SU-DHL-6 (cell line): ENCODE measurements around the gene WDFY1.

Experiments used
- H2AFZ ChIP-seq: fragments of 200-600 bp; sonication (generic); 2 replicates; pipeline ENCODE4 v1.6.1; 2014; ENCODE audit warnings: low read depth, mild to moderate bottlenecking, moderate library complexity, mixed read lengths, antibody characterized with exemption, low read length; ENCODE audit not compliant: severe bottlenecking
- H3F3A ChIP-seq: fragments of 200-600 bp; shearing (Covaris generic); 2 replicates; pipeline ENCODE4 v1.6.0; 2016; ENCODE audit warnings: antibody characterized with exemption, mild to moderate bottlenecking; ENCODE audit not compliant: insufficient read depth
- H3K27ac ChIP-seq: fragments of 200-600 bp; sonication (generic); 2 replicates; pipeline ENCODE4 v1.5.1; 2016; ENCODE audit warnings: low read depth, mild to moderate bottlenecking, low read length, moderate library complexity, mixed read lengths
- H3K27me3 ChIP-seq: fragments of 200-600 bp; sonication (generic), shearing (Covaris generic); 2 replicates; pipeline ENCODE4 v1.6.0; 2014; ENCODE audit warnings: mild to moderate bottlenecking, low read length
- H3K36me3 ChIP-seq: fragments of 200-600 bp; sonication (generic); 2 replicates; pipeline ENCODE4 v1.6.1; 2014; ENCODE audit warnings: mild to moderate bottlenecking, low read length, mixed read lengths
- H3K4me2 ChIP-seq: fragments of 300-600, 200-600 bp; shearing (Covaris generic), sonication (generic); 2 replicates; pipeline ENCODE4 v1.6.0; 2014; ENCODE audit warnings: low read length, low read depth, mild to moderate bottlenecking; ENCODE audit not compliant: poor library complexity, severe bottlenecking
- H3K4me3 ChIP-seq: fragments of 200-600 bp; sonication (generic); 2 replicates; pipeline ENCODE4 v1.5.1; 2014; ENCODE audit warnings: antibody characterized with exemption, low read length, mild to moderate bottlenecking, mixed read lengths; ENCODE audit not compliant: insufficient read depth, poor library complexity, severe bottlenecking
- H3K79me2 ChIP-seq: fragments of 200-600 bp; sonication (generic); 2 replicates; pipeline ENCODE4 v1.6.1; 2014; ENCODE audit warnings: mild to moderate bottlenecking, low read length, moderate library complexity; ENCODE audit not compliant: insufficient read depth
- H3K9ac ChIP-seq: fragments of 200-600 bp; sonication (generic); 2 replicates; pipeline ENCODE4 v1.7.0; 2014; ENCODE audit warnings: mild to moderate bottlenecking, low read length
- H3K9me2 ChIP-seq: fragments of 200-600 bp; sonication (generic); replicated peaks from 2 replicates; pipeline ENCODE4 v1.6.1; 2014; ENCODE audit warnings: low read length; ENCODE audit not compliant: insufficient read depth
- H3K9me3 ChIP-seq: fragments of 200-600 bp; sonication (generic); 2 replicates; pipeline ENCODE4 v1.6.1; 2014; ENCODE audit warnings: low read length, mixed read lengths; ENCODE audit not compliant: insufficient read depth
- H4K20me1 ChIP-seq: fragments of 200-600 bp; sonication (generic); 2 replicates; pipeline ENCODE4 v1.6.1; 2014; ENCODE audit warnings: low read depth, mild to moderate bottlenecking, antibody characterized with exemption, low read length, moderate library complexity, mixed read lengths
- EZH2phosphoT487 ChIP-seq: fragments of 200-600 bp; sonication (generic), shearing (Covaris generic); conservative IDR thresholded peaks from 2 replicates; pipeline ENCODE4 v1.6.1; 2018; ENCODE audit warnings: mild to moderate bottlenecking, antibody characterized with exemption, low read length, moderate library complexity, mixed read lengths
- TF ChIP-seq, protein P1 (sequence below): fragments of 200-600 bp; sonication (generic); IDR thresholded peaks from one replicate; pipeline ENCODE4 v1.5.1; 2017; ENCODE audit warnings: antibody characterized with exemption, mild to moderate bottlenecking, low read length, moderate library complexity; ENCODE audit not compliant: insufficient read depth, poor library complexity, severe bottlenecking

Gene WDFY1

DNA sequence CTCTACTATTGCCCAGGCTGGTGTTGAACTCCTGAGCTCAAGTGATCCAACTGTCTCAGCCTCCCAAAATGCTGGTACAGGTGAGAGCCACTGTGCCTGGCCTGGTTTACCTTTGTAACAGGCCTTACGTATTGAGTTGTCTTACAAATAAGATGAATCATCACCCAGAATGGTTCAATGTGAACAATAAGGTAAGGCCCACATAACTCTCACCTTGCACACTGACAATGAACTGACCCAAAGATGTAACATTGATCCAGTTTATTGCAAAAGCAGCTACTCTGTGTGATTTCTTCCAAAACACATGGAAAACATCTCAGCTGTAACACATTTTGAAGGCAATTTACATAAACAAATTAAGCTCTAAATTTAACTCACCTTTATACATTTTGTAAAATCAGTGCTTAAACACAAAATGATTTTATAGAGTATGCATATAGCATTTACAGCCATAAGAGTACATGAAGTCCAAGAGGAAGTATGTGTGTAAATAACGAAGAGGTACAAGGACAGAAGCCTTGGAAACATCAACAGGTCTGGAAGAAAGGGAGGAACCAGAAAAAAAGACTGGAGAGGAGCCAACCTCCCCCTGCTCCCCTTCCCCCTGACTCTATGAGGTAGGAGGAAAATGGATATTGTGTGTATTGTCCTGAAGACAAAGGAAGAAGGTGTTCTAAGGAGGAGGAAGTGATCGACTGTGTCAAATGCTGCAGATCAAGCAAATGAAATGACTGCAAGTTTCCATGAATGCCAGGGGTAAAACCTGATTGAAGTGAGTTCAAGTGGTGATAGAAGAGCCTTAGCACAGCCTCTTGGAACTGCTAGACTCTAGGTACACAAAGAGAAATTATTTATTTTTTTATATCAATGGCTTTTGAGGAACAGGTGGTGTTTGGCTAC, 5.6 kb upstream of the WDFY1 start:
- Histone ChIP-seq H2AFZ (peak overlapping the region; percentile 95), H3K27me3 (no peaks in the 10 kb centered on the region), H3K79me2 (no peaks in the 10 kb centered on the region)

DNA sequence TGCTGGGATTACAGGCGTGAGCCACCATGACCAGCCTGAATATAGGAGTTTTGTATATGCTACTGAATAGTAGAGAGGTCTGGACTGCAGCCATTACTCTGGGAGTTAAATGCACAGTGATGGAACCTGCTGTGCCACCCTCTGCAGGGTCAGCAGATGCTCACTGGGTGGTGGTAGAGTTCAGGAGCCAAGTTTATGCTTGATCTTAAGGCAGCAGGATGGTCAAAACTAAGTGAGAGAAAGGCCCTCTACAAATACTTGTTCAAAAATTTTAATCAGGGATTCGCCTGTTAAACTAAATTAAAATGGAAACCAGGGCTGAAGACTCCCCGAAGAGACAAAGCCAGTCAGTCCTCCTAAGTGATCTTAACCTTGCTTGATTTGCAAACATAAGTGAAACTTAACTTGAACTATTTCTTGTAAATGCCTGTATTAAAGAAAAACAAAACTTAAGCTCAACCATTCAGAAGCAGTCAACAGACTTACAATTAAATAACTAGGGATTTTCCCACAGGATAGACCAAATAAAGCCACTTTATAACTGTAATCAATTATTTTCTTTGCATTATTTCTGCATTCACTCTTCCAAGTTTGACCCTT, 4.2 kb upstream of the WDFY1 start:
- no peak overlapping the region for H3K4me3 ChIP-seq
- no peak overlapping the region for H3K4me2 ChIP-seq
- H3K27me3 ChIP-seq: no peaks in the 10 kb centered on the region
- TF ChIP-seq EZH2phosphoT487: no peak
- TF ChIP-seq, protein P1, sequence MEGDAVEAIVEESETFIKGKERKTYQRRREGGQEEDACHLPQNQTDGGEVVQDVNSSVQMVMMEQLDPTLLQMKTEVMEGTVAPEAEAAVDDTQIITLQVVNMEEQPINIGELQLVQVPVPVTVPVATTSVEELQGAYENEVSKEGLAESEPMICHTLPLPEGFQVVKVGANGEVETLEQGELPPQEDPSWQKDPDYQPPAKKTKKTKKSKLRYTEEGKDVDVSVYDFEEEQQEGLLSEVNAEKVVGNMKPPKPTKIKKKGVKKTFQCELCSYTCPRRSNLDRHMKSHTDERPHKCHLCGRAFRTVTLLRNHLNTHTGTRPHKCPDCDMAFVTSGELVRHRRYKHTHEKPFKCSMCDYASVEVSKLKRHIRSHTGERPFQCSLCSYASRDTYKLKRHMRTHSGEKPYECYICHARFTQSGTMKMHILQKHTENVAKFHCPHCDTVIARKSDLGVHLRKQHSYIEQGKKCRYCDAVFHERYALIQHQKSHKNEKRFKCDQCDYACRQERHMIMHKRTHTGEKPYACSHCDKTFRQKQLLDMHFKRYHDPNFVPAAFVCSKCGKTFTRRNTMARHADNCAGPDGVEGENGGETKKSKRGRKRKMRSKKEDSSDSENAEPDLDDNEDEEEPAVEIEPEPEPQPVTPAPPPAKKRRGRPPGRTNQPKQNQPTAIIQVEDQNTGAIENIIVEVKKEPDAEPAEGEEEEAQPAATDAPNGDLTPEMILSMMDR: no peak
- H3K36me3 ChIP-seq: no peaks in the 10 kb centered on the region
- no peak overlapping the region for H2AFZ ChIP-seq
- H3K9ac ChIP-seq: no peak overlapping the region
- H3K27ac ChIP-seq: no peak overlapping the region
- H3K9me3 ChIP-seq: no peaks in the 10 kb centered on the region
- H3K79me2 ChIP-seq: no peaks in the 10 kb centered on the region
- no peaks in the 10 kb centered on the region for H3K9me2 ChIP-seq
- no peaks in the 10 kb centered on the region; the same call in 1 of the 2 replicates for H3F3A ChIP-seq
- no peaks in the 10 kb centered on the region for H4K20me1 ChIP-seq

More for the DNA sequence above, 5.6 kb upstream of the WDFY1 start:
- no peaks in the 10 kb centered on the region for H3K36me3 ChIP-seq
- TF ChIP-seq, protein P1: no peak
- no peak for TF ChIP-seq EZH2phosphoT487
- no peaks in the 10 kb centered on the region for H3K9me3 ChIP-seq
- H3K9me2 ChIP-seq: no peaks in the 10 kb centered on the region
- H3K4me2 ChIP-seq: peak overlapping the region; percentile 32
- H3K4me3 ChIP-seq: no peak overlapping the region
- H4K20me1 ChIP-seq: no peaks in the 10 kb centered on the region
- no peak overlapping the region for H3K27ac ChIP-seq
- no peak overlapping the region for H3K9ac ChIP-seq
- H3F3A ChIP-seq: no peaks in the 10 kb centered on the region; the same call in 1 of the 2 replicates

DNA sequence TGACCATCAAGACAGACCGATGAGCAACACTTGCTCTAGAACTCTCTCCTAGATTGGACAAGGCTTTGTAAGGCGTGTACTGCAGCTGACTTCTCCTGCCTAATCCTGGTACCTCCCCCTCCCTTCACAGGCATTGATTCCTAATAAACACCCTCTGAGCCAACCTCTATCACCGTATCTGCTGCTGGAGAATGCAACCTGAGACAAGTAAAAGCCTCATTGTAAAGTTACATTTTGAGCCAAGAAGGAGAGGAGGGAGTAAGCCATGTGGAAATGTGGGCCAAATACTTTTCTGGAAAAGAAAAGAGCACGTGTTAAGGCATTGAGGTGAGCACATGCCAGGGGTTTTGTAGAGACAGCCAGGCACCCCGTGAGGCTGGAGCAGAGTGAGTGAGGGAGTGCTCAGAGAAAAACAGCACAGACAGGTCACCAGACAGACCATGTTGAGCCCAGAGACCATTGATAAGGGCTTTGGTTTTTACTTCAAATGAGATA, 2.6 kb upstream of the WDFY1 start:
- Histone ChIP-seq H3K9me2 (no peaks in the 10 kb centered on the region), H2AFZ (no peak overlapping the region), H3K79me2 (no peaks in the 10 kb centered on the region), H3F3A (no peaks in the 10 kb centered on the region), H3K4me2 (no peak overlapping the region), H3K9me3 (no peaks in the 10 kb centered on the region), H3K27ac (no peak overlapping the region), H3K4me3 (no peak overlapping the region), H3K36me3 (no peaks in the 10 kb centered on the region), H4K20me1 (no peaks in the 10 kb centered on the region), H3K27me3 (no peaks in the 10 kb centered on the region), H3K9ac (no peak overlapping the region)
- no peak for TF ChIP-seq EZH2phosphoT487
- TF ChIP-seq, protein P1: no peak
